Germinal center (tissue), 1 donor: ENCODE results near the gene CDR2.
"Not testable (repeated sequence)": the region's sequence is repeated elsewhere in the genome, so short reads cannot be mapped to it uniquely, and the experiment has no call there.

ENCODE experiments used
- DNase-seq: peaks from one replicate; pipeline ENCODE4 v3.0.0; 2012; ENCODE audit warnings: mixed read lengths, low spot score

Gene CDR2

DNA sequence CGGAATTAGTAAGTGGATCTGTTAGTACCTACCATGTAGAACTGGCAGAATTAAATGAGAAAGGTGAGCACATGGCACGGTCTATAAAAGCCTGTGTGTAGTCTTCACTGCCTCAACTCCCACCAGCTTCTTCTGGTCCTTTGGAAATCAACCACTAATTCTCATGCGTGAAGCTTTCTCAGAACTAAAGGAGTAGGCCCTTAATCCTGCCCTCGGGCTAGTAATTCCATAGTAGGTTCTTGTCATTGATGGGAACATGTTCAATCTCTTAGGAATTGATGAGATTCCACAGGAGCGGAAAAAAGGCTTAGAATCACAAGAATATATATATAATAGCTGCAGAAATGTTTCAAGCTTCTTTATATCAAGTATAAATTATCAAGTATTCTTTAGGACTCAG, 21.7 kb downstream of the CDR2 start:
- DNase-seq = no peak

DNA sequence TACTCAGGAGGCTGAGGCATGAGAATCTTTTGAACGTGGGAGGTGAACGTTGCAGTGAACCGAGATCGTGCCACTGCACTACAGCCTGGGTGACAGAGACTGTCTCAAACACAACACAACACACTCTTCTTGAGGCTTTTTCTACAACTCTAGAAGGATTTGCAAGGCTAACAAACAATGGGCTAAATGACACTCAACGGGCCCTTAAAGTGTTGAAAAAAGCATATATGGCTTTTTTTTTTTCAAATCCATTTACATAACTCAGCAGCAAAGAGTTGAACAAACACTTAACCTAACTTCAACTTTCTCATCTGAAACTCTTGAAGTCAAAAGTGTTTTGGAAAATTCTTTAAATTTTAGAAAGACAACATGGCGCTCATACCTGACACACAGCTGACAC, 22.3 kb downstream of the CDR2 start:
- DNase-seq = no peak

DNA sequence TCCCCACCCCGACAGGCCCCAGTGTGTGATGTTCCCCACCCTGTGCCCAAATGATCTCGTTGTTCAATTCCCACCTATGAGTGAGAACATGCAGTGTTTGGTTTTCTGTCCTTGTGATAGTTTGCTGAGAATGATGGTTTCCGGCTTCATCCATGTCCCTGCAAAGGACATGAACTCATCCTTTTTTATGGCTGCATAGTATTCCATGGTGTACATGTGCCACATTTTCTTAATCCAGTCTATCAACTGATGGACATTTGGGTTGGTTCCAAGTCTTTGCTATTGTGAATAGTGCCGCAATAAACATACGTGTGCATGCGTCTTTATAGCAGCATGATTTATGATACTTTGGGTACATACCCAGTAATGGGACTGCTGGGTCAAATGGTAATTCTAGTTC, 23.4 kb downstream of the CDR2 start:
- not testable (repeated sequence) for DNase-seq

DNA sequence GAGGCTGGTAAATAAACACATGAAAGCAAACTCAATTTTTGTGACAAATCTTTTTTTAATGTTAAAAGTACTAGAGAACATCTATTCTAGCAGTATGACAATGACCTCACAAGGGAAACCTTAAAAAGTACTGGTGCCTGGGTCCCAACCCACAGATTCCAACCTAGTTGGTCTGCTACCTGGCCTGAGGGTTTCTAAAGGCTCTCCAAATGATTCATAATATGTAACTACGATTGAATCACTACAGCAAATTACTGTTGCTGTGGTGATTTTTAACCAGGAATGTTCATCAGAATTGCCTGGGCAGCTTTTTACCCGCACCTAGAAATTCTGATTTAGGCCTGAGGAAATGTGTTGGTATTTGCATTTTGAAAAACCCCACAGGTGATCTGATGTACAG, 26.1 kb downstream of the CDR2 start:
- no peak for DNase-seq

DNA sequence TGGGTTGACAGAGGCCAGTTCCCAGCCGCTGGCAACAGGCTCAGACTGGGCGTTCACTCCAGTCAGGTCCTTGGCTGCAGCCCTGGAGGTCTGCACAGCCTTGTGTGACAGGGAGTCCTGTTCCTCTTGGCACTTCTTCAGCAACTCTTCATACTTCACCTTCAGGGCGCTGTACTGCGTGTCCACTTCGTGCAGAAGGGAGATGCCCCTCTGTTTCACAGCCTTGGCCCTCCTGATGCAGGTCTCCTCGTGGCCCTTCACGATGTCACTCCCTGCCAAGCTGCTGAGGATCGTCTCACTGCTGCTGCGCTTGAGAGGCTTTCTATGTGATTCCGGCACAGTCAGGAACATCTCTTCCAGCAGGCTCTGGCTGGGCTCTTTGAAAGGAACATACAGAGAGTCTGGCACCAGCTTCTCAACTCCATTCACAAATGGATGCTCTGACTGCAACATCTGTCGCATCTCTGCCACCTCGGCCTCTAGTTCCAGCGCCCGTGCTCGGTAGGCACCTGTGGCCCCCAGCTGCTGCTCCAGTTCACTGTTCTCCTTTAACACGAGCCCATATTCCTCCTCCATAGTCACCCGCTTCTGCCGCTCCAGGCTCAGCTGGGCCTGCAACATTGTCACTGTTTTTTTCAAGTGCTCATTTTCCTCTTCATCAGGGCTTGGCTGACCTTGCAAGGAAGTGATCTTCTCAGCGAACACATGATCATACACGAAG, 27.2 kb downstream of the CDR2 start:
- no peak for DNase-seq

DNA sequence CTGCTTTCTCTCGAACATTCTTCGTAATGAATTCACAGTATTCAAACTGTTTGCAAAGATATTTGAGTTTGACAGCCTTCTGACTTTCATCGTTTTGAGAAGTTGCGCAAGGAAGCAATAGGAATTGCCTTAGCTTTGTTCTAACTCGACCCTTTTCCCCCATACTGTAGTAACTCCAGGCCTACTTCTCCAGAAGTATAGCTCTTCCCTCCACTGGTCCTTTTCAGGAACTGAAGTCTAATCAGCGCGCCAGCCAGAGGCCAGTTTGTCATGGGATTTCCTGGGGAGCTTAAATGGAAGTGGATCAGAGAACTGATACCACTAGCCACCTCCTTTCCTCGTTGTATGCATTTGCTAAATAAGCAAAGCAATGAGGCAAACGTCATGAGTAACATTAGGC, 27.9 kb downstream of the CDR2 start:
- DNase-seq = no peak

GRCh38 chr16:22342082-22342481, 32.3 kb downstream of the CDR2 start:
- DNase-seq = no peak

- no peak for DNase-seq
These were observed 33.5 kb downstream of the CDR2 start for GRCh38 chr16:22340945-22341344.

DNA sequence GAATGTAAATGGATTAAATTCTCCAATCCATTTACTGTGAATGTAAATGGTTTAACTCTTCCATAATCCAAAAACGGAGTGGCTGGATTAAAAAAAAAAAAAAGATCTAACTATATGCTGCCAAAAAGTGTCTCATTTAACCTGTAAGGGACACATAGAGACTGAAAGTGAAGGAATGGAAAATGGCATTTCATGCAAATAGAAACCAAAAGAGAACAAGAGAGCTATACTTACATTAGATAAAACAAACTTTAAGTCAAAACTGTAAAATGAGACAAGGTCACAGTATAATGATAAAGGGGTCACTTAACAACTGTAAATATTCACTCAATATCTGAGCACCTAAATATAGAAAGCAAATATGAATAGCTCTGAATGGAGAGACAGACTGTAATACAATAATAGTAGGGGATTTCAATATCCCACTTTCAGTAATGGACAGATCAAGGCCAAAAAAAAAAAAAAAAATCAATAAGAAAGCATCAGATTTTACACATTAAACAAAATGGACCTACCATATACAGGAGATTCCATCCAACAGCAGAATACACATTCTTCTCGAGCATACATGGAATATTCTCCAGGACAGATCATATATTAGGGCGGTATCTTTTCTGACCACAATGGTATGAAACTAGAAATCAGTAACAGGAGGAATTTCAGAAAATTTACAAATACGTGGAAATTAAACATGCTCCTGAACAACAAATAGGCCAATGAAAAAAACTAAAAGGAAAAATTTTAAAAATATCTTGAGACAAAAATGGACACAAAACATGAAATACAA, 36.4 kb downstream of the CDR2 start:
- DNase-seq = no peak

- no peak for DNase-seq
These were observed 37.4 kb downstream of the CDR2 start for GRCh38 chr16:22337045-22337444.

- DNase-seq = no peak
These were observed 37.8 kb downstream of the CDR2 start for GRCh38 chr16:22336581-22336980.

- no peak for DNase-seq
These were observed 38.7 kb downstream of the CDR2 start for GRCh38 chr16:22335668-22336246.

DNA sequence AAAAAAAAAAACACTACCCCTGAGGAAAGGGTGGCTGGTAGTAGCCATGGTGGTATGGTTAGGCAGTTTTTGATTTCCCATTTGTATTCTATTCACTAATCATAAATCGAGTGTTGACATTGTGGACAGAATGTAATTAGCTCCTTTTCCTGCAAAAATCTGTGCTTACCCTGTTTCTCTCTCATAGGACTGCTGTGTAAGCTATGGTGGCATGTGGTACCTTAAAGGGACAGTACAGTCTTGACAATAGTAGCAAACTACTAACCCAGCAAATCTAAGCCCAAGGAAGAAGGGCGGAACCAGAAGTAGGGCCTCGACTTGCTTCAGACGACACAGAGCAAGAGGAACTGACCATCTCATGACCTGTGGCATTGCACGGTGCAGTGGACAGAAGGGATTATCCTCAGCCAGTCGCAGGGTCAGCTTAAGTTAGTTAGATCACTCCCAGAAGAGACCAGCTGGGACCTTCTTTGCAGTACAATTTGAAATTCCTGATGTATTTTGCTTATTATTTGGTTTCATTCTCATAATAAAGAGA, 40.9 kb downstream of the CDR2 start:
- no peak for DNase-seq

DNA sequence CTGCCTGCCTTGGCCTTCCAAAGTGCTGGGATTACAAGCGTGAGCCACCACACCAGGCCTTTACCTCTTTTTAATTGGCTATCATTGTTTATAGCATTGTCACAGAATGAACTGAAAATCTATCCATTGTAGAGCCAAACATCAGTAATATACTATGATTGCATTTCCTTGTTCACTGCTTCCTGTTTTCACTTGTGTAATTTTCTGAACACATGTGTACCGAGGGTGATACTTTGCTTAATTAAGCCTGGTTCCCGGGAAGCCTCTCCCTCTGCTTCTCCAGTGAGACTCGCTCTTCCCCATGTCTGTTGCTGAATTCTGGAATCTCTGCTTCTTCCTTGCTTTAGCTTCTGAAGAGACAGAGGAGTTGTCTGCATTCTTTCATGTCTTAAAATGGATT, 44.1 kb downstream of the CDR2 start:
- DNase-seq = no peak

DNA sequence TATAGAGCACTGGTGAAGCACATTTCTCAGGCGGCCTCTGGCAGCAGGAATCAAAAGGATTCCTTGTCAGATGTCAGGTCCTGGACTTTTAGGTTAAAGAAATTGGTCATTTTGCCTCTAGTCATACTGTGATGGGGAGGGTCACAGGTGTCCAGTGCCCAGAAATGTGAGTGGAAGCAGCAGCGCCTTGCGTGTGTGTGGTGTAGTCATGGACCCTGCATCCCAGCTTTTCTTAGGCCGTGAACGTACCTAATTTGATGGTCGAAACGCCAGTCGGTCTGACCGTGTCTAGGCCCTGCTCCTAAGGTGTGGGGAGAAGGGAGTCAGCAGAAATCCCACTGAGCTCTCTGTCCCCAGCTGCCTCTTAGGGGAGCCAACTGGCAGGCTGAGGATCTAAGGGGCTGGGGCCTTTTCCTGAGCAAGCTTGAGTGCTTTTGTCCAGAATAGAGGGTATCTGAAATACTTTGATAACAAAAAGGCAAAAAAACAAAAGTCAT, 45.2 kb downstream of the CDR2 start:
- no peak for DNase-seq

GRCh38 chr16:22328081-22328725, 46.2 kb downstream of the CDR2 start:
- DNase-seq = no peak

DNA sequence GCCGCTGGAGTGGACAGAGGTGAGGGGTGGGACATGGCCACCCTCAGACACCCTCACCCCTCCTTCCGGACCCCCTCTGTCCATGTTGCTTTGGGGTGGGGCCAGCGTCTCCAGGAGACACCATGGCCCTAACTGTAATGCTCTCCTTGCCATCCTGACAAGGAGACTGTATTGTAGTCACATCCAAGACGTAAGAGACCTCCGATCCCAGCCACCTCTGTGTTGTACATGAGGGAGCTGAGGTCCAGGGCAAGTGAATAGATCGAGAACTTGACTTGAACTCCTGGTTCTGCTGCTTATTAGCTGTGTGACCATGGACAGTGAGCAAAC, 47.0 kb downstream of the CDR2 start:
- DNase-seq = no peak

DNA sequence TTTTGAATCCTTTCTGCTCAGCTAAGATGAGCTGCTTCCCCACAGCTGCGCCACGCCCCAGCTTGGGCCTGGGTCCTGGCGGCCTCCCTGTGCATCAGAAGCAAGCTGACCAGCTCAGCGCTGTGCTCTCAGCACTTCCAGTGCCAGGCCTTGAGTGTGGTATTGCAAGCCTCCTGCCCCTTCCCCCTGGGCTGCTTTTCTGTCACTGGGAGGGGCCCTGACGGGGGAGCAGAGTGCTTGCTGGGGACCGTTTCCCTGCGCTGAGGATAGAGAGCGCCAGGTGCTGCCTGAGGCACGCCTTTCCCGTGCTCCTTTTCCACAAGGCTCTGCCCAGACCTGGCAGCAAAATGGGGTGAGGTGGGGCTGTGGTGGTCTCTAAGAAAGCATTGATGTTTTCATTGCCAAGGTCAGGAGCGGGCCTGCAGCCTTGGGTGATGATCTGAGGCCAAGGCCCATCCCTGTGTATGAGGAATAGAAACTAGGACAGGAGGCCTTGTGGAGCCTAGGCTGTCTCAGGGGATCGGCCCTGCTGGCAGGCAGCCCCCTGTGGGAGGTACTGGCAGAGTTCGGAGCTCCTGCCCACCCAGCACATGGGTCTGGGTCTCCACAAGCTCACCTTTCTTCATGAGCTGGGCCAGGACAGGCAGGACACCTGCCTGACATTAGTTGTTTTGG, 47.5 kb downstream of the CDR2 start:
- no peak for DNase-seq

DNA sequence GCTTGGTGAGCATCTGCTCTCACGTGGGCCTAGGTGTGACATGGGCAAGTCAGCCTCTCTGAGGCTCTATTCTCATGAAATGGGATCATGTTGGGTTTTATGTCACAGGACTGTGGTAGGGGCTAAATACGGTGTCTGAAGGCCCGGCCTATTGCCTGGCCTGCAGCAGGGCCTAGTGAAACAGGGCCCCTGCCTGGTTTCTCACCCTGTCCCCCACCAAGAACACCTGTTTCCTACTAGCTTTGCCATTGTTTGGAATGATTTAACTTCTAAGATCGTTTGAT, 48.1 kb downstream of the CDR2 start:
- DNase-seq = no peak

DNA sequence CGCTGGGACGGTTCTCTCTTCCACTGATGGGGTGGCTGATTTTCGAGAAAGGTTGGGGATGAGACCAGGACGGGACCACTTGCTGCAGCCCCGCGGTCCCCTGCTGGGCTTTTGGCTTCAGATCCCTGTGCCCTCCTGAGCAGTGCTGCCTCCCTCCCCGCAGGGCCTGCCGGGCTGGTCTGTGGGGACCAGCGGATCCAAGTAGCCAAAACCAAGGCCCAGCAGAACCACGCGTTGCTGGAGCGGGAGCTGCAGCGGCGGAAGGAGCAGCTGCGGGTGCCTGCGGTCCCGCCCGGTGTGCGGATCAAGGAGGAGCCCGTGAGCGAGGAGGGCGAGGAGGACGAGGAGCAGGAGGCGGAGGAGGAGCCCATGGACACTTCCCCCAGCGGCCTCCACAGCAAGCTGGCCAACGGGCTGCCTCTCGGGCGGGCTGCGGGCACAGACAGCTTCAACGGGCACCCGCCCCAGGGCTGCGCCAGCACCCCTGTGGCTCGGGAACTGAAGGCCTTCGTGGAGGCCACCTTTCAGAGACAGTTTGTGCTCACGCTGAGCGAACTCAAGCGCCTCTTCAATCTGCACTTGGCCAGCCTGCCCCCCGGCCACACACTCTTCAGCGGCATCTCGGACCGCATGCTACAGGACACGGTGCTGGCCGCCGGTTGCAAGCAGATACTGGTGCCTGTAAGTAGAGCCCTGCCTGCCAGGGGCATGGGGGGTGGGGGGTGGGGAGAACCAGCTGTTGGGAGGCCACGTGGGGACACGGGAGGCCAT, 48.6 kb downstream of the CDR2 start:
- DNase-seq = no peak

DNA sequence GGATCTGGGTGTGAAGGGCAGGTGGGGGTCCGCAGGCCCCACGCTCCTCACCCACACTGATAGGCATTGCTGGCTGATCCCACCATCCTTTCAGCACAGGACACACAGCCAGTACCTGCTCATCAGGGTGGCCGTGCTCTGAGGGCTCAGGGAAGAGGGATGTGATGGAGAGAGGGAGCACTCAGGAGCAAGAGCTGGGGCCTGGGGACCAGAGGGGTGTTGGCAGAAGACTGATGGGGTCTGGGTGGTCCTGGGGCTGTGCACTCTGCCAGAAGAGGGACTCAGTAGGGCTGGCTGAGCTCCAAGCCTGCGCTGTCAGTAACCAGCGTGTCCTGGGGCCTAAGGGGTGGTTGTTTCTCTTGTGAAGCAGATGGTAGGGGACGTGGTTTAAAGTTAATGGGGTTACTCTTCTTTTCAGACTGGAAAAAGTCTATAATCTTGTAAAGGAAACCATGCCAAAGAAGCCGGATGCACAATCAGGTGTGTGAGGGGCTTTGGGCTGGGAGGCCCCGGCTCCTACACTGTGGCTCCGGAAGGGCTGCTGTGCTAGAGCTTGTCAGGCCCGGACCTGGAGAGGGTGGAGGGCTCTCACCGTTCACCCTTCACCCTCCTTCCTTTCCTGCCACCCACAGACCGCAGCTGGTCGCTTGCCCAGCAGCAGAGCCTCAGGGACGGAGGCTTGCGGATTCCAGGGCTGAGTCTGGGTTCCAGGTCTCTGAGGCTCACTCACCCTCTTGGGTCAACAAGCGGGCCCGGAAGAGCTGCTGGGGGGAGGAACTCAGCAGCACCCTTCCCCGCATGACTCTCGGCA, 49.4 kb downstream of the CDR2 start:
- DNase-seq = no peak
